GM12878 (cell line): Measurements from ENCODE around the gene ENOX1. TPM values are rescaled to one million over a fixed set of nuclear protein-coding genes. Genes with fewer than 3 reads are reported as not detected.

Source experiments
- ATAC-seq: fragments of 200-7000 bp; cut with Tn5 transposase; 3 replicates; pipeline ENCODE4 v1.9.1; 2020; ENCODE audit warnings: mild to moderate bottlenecking, moderate library complexity
- BruUV-seq: library from RNA; stranded (reverse); fragments of 400-500 nt; replicated peaks from 2 replicates; lab custom pipeline; 2021; lab: Mats Ljungman, UMichigan
- CTCF ChIA-PET: fragments of 300-600 bp; sonication (Branson Sonifier 250); formaldehyde crosslinking; extraction: SDS; loops from one replicate; lab custom pipeline; 2021; ENCODE audit warnings: inconsistent platforms; lab: Yijun Ruan, JAX
- POLR2A ChIA-PET: fragments of 350-600 bp; formaldehyde crosslinking; extraction: SDS; loops from one replicate; lab custom pipeline; 2021; ENCODE audit warnings: inconsistent platforms; lab: Charles Lee
- RAD21 ChIA-PET: fragments of 300-600 bp; sonication (Branson Sonifier 250); formaldehyde crosslinking; loops from one replicate; lab custom pipeline; 2023; ENCODE audit warnings: antibody characterized with exemption; ENCODE audit not compliant: unreplicated experiment; lab: Charles Lee
- SMC1A ChIA-PET: fragments of 300-600 bp; sonication (Branson Sonifier 250); formaldehyde crosslinking; loops from one replicate; lab custom pipeline; 2023; ENCODE audit not compliant: unreplicated experiment, uncharacterized antibody; lab: Charles Lee
- DNase-seq: peaks from one replicate; pipeline ENCODE4 v3.0.0-alpha.2; 2011; ENCODE audit warnings: low read depth, low spot score
- FAIRE-seq: peaks from 3 replicates; lab custom pipeline; 2011; peaks lifted over from hg19 to GRCh38; lab: Jason Lieb, UNC
- H2AFZ ChIP-seq: 2 replicates; pipeline ENCODE4 v1.6.0; 2011; ENCODE audit warnings: low read depth, low read length, control low read depth; ENCODE audit not compliant: control insufficient read depth
- H3K27ac ChIP-seq: 2 replicates; pipeline ENCODE4 v1.5.1; 2011; ENCODE audit warnings: control low read depth; ENCODE audit not compliant: control insufficient read depth, insufficient read depth
- H3K27me3 ChIP-seq, 2 experiments: replicated peaks in 1 of 2; 2 replicates each; pipeline versions ENCODE4 v1.6.0 to v1.6.1; 2011; ENCODE audit warnings: low read length in 1 of 2; ENCODE audit not compliant: control insufficient read depth in 2 of 2, insufficient read depth in 2 of 2
- H3K36me3 ChIP-seq, 2 experiments: 2 replicates each; pipeline ENCODE4 v1.5.1; 2011; ENCODE audit warnings: low read length in 1 of 2; ENCODE audit not compliant: control insufficient read depth in 2 of 2, insufficient read depth in 2 of 2
- H3K4me1 ChIP-seq: 2 replicates; pipeline ENCODE4 v1.6.1; 2011; ENCODE audit warnings: mild to moderate bottlenecking, low read length, moderate library complexity, mixed read lengths; ENCODE audit not compliant: control insufficient read depth, insufficient read depth
- H3K4me2 ChIP-seq: 2 replicates; pipeline ENCODE4 v1.6.0; 2011; ENCODE audit warnings: control low read depth; ENCODE audit not compliant: control insufficient read depth, insufficient read depth
- H3K4me3 ChIP-seq: fragments of 200-600 bp; sonication (generic); 2 replicates; pipeline ENCODE4 v1.5.1; 2016
- H3K79me2 ChIP-seq: 2 replicates; pipeline ENCODE4 v1.6.0; 2011; ENCODE audit warnings: low read length; ENCODE audit not compliant: control insufficient read depth, insufficient read depth
- H3K9ac ChIP-seq: 2 replicates; pipeline ENCODE4 v1.8.0; 2011; ENCODE audit warnings: low read length, control low read depth, mixed read lengths; ENCODE audit not compliant: control insufficient read depth, insufficient read depth
- H3K9me3 ChIP-seq: replicated peaks from 3 replicates; pipeline ENCODE4 v1.5.1; 2011; ENCODE audit warnings: mild to moderate bottlenecking, low read length; ENCODE audit not compliant: control insufficient read depth, insufficient read depth
- H4K20me1 ChIP-seq: 2 replicates; pipeline ENCODE4 v1.6.0; 2011; ENCODE audit not compliant: control insufficient read depth, insufficient read depth
- HDAC2 ChIP-seq: fragments of 200-600 bp; sonication (generic); IDR thresholded peaks from 2 replicates; pipeline ENCODE4 v1.6.1; 2017
- LARP7 ChIP-seq: fragments of 450-650 bp; IDR thresholded peaks from 2 replicates; pipeline ENCODE4 v1.6.1; 2017; ENCODE audit warnings: mild to moderate bottlenecking
- SMAD1 ChIP-seq: fragments of 450-650 bp; IDR thresholded peaks from 2 replicates; pipeline ENCODE4 v1.6.1; 2018; ENCODE audit warnings: mild to moderate bottlenecking, low read depth; ENCODE audit not compliant: partially characterized antibody
- ZNF384 ChIP-seq: IDR thresholded peaks from 2 replicates; pipeline ENCODE4 v1.6.1; 2012; ENCODE audit warnings: low read depth, mild to moderate bottlenecking, low read length, improper control_type of control experiment, borderline replicate concordance
- WGBS: methylation state at CpG from one replicate; pipeline ENCODE4 v1.1.6; 2016; ENCODE audit warnings: low lambda C conversion rate; ENCODE audit not compliant: insufficient replicate concordance, insufficient coverage; ENCODE audit errors: missing lambda C conversion rate; 5-methylcytosine and 5-hydroxymethylcytosine counted together
- in situ Hi-C: fragments of 300-500 bp; cut with MboI; formaldehyde crosslinking; loops from 9 replicates; pipeline ENCODE4 v1.14.3; 2018; ENCODE audit warnings: mixed read lengths
- intact Hi-C: fragments of 100-400 bp; cut with micrococcal nuclease; formaldehyde crosslinking; loops from one replicate; pipeline ENCODE4 v1.14.2; 2022; ENCODE audit not compliant: unreplicated experiment
- polyA plus RNA-seq, 11 experiments: library from polyadenylated mRNA; depleted of rRNA in 4 of 11; unstranded in 6 of 11; stranded (reverse) in 5 of 11; fragments of >200 nt; fragmentation: Nextera tagmentation in 4 of 11; fragmentation: Illumina TruSeq in 1 of 11; extraction: Ambion mirVana in 4 of 11; extraction: Trizol in 1 of 11; gene quantifications; 1 replicate in 1 of 11; 2 replicates in 10 of 11; pipeline versions ENCODE4 v1.2.1 to v1.2.3, GENCODE V29; 2011 to 2016; ENCODE audit warnings: inconsistent platforms in 2 of 11, missing spikeins in 2 of 11, low read depth in 1 of 11
- total RNA-seq, 4 experiments: library from RNA; depleted of rRNA in 3 of 4; stranded (reverse); fragments of >200 nt in 3 of 4; fragmentation: Illumina TruSeq in 1 of 4; extraction: Trizol in 1 of 4; gene quantifications; 2 replicates each; pipeline versions ENCODE4 v1.2.1 to v1.2.3, GENCODE V29; 2013 to 2021

The ENOX1 gene
- total and polyA plus RNA-seq, 10 of the 15 experiments (the other 5 are each of a cell fraction or from before 2014, with no cell fraction given): 0.11 to 0.26 (median 0.15) TPM

- no peaks in the 10 kb centered on the region for H4K20me1 ChIP-seq
- TF ChIP-seq HDAC2: no peak
- no peak for DNase-seq
- H3K4me3 ChIP-seq: no peak overlapping the region
- intact Hi-C loops: no loop called here
- no peaks in the 10 kb centered on the region for H3K79me2 ChIP-seq
- no peaks in the 10 kb centered on the region for H3K36me3 ChIP-seq
- no peak overlapping the region for H3K4me2 ChIP-seq
- POLR2A ChIA-PET: interaction anchor here (0.6 kb wide), 1 partner anchor 153 kb away, joined by 3 read pairs; no protein-coding TSS in a partner anchor
- FAIRE-seq: no peak
- no peaks in the 10 kb centered on the region for H3K4me1 ChIP-seq
- RAD21 ChIA-PET: no interaction called here
- SMC1A ChIA-PET: no interaction called here
- no peak overlapping the region for H3K27ac ChIP-seq
- no peak overlapping the region for H2AFZ ChIP-seq
- H3K27me3 ChIP-seq: peaks cover 0 to 4% of the 10 kb centered on the region in 2 experiments; a peak in 1 of 4 replicates
- ATAC-seq: no peak
- 71% methylated on average over 5 of the region's 5 CpGs for WGBS
- CTCF ChIA-PET: no interaction called here
- in situ Hi-C loops: no loop called here
- no peaks in the 10 kb centered on the region for H3K9me3 ChIP-seq
- BruUV-seq: no TSS peak
- no peak overlapping the region for H3K9ac ChIP-seq
These were observed 20.0 kb downstream of the ENOX1 start for GRCh38 chr13:43766725-43767124.

- DNase-seq (no peak), ATAC-seq (no peak), FAIRE-seq (no peak)
- BruUV-seq: no TSS peak
- H3K9me3 ChIP-seq: no peaks in the 10 kb centered on the region
- H2AFZ ChIP-seq: no peak overlapping the region
- RAD21 ChIA-PET: no interaction called here
- H3K36me3 ChIP-seq: no peaks in the 10 kb centered on the region
- H3K4me2 ChIP-seq: no peak overlapping the region
- H3K4me3 ChIP-seq: no peak overlapping the region
- H3K27ac ChIP-seq: no peak overlapping the region
- H4K20me1 ChIP-seq: no peaks in the 10 kb centered on the region
- no peaks in the 10 kb centered on the region for H3K79me2 ChIP-seq
- CTCF ChIA-PET: no interaction called here
- 3% methylated on average over 2 of the region's 2 CpGs for WGBS
- POLR2A ChIA-PET: interaction anchor here (0.5 kb wide), 1 partner anchor 68 kb away, joined by 3 read pairs; no protein-coding TSS in a partner anchor
- H3K9ac ChIP-seq: no peak overlapping the region
- SMC1A ChIA-PET: interaction anchor here (0.6 kb wide), 1 partner anchor 9 kb away, joined by 4 read pairs; no protein-coding TSS in a partner anchor
- intact Hi-C loops: no loop called here
- peaks cover 0 to 4% of the 10 kb centered on the region in 2 experiments; a peak in 1 of 4 replicates for H3K27me3 ChIP-seq
- in situ Hi-C loops: no loop called here
- TF ChIP-seq LARP7 (no peak), ZNF384 (no peak), SMAD1 (no peak)
- H3K4me1 ChIP-seq: no peaks in the 10 kb centered on the region; the same call in 1 of the 2 replicates
These were observed 22.4 kb downstream of the ENOX1 start for GRCh38 chr13:43764349-43764748.
